ENCODE measurements around the gene TM4SF4. TPM values are rescaled to one million over a fixed set of nuclear protein-coding genes. Genes with fewer than 3 reads are reported as not detected.

Gene TM4SF4
- total RNA-seq, 1 experiment from 2014 or later, result not detected

- no peak overlapping the region for H3K27ac Mint-ChIP-seq (ENCODE audit: low read depth, unreplicated experiment)
- no peaks in the 10 kb centered on the region for H3K27me3 Mint-ChIP-seq (ENCODE audit: insufficient read depth, unreplicated experiment)
- no peaks in the 10 kb centered on the region for H3K9me3 Mint-ChIP-seq (ENCODE audit: unreplicated experiment)
- H3K4me3 Mint-ChIP-seq (ENCODE audit: unreplicated experiment), result no peak overlapping the region
- intact Hi-C loops (cut with micrococcal nuclease), result no loop called here
- H3K36me3 Mint-ChIP-seq (ENCODE audit: insufficient read depth, unreplicated experiment), result peaks cover 7% of the 10 kb centered on the region
- BruUV-seq (replicated peaks), result no TSS peak
- CTCF ChIA-PET, result interaction anchor here (0.5 to 2.6 kb wide), 8 partner anchors 70 to 262 kb away, joined by 3 to 12 read pairs (median 4); no protein-coding TSS in a partner anchor
- POLR2A ChIA-PET, result interaction anchor here (0.7 to 0.8 kb wide), 2 partner anchors 11 to 221 kb away, joined by 3 read pairs; no protein-coding TSS in a partner anchor
- TF ChIP-seq, protein P1, sequence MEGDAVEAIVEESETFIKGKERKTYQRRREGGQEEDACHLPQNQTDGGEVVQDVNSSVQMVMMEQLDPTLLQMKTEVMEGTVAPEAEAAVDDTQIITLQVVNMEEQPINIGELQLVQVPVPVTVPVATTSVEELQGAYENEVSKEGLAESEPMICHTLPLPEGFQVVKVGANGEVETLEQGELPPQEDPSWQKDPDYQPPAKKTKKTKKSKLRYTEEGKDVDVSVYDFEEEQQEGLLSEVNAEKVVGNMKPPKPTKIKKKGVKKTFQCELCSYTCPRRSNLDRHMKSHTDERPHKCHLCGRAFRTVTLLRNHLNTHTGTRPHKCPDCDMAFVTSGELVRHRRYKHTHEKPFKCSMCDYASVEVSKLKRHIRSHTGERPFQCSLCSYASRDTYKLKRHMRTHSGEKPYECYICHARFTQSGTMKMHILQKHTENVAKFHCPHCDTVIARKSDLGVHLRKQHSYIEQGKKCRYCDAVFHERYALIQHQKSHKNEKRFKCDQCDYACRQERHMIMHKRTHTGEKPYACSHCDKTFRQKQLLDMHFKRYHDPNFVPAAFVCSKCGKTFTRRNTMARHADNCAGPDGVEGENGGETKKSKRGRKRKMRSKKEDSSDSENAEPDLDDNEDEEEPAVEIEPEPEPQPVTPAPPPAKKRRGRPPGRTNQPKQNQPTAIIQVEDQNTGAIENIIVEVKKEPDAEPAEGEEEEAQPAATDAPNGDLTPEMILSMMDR (IDR thresholded peaks at IDR 0.05; ENCODE audit: unreplicated experiment), result no peak
- no peak for DNase-seq (ENCODE audit: unreplicated experiment)
- H3K4me1 Mint-ChIP-seq (ENCODE audit: insufficient read depth, unreplicated experiment), result peaks cover 30% of the 10 kb centered on the region
Observed at GRCh38 chr3:149509526-149509925, 35.0 kb downstream of the TM4SF4 start.

GRCh38 chr3:149510480-149510879 lies 36.0 kb downstream of the TM4SF4 start:
- intact Hi-C loops (cut with micrococcal nuclease), result loop anchor here (5.0 kb wide), 1 partner anchor 147 kb away; the partner anchor contains the start of gene WWTR1
- TF ChIP-seq, protein P1 (IDR thresholded peaks at IDR 0.05; ENCODE audit: unreplicated experiment), result no peak
- H3K27me3 Mint-ChIP-seq (ENCODE audit: insufficient read depth, unreplicated experiment), result no peaks in the 10 kb centered on the region
- H3K4me1 Mint-ChIP-seq (ENCODE audit: insufficient read depth, unreplicated experiment), result peaks cover 30% of the 10 kb centered on the region
- no TSS peak for BruUV-seq (replicated peaks)
- ChIA-PET POLR2A (no interaction called here), CTCF (interaction anchor here (0.5 to 2.6 kb wide), 7 partner anchors 12 to 237 kb away, joined by 3 to 12 read pairs (median 3); no protein-coding TSS in a partner anchor)
- DNase-seq (ENCODE audit: unreplicated experiment), result no peak
- peaks cover 7% of the 10 kb centered on the region for H3K36me3 Mint-ChIP-seq (ENCODE audit: insufficient read depth, unreplicated experiment)
- H3K4me3 Mint-ChIP-seq (ENCODE audit: unreplicated experiment), result no peak overlapping the region
- no peak overlapping the region for H3K27ac Mint-ChIP-seq (ENCODE audit: low read depth, unreplicated experiment)
- no peaks in the 10 kb centered on the region for H3K9me3 Mint-ChIP-seq (ENCODE audit: unreplicated experiment)

DNA sequence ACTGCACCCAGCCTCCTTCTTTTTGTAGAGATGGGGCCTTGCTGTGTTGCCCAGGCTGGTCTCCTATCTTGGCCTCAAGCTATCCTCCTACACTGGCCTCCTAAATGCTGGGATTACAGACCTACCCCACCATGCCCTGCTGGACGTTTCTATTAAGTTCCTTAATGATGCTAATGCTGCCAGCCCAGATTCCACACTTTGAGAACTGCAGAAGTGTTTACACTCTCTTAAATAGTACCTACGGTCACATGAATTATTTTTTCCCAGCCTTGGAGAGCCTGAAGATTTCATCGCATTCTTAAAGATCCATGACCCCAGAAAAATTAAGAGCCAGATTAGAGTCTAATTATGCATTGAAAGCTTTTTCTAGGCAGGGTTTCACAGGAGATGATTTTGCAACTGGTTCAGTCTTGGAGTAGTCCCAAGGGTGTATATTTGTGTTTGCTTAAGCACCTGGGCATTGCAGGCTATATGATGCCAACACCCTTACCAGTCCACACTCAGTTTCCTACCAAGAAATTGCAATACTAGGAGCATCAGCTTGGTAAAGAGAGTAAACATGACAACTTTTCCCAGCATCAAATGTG lies 36.6 kb downstream of the TM4SF4 start:
- ChIA-PET POLR2A (interaction anchor here (0.9 to 1.0 kb wide), 2 partner anchors 30 to 194 kb away, joined by 3 read pairs; no protein-coding TSS in a partner anchor), CTCF (interaction anchor here (0.5 to 4.2 kb wide), 17 partner anchors 9 to 264 kb away, joined by 3 to 32 read pairs (median 5); no protein-coding TSS in a partner anchor)
- Mint-ChIP-seq H3K27ac (ENCODE audit: low read depth, unreplicated experiment) (no peak overlapping the region), H3K4me1 (ENCODE audit: insufficient read depth, unreplicated experiment) (peaks cover 30% of the 10 kb centered on the region), H3K4me3 (ENCODE audit: unreplicated experiment) (no peak overlapping the region), H3K9me3 (ENCODE audit: unreplicated experiment) (no peaks in the 10 kb centered on the region), H3K36me3 (ENCODE audit: insufficient read depth, unreplicated experiment) (peaks cover 7% of the 10 kb centered on the region), H3K27me3 (ENCODE audit: insufficient read depth, unreplicated experiment) (no peaks in the 10 kb centered on the region)
- no peak for DNase-seq (ENCODE audit: unreplicated experiment)
- BruUV-seq (replicated peaks), result no TSS peak
- TF ChIP-seq, protein P1 (IDR thresholded peaks at IDR 0.05; ENCODE audit: unreplicated experiment), result no peak
- intact Hi-C loops (cut with micrococcal nuclease), result loop anchor here (5.0 kb wide), 1 partner anchor 146 kb away; the partner anchor contains the start of gene WWTR1

DNA sequence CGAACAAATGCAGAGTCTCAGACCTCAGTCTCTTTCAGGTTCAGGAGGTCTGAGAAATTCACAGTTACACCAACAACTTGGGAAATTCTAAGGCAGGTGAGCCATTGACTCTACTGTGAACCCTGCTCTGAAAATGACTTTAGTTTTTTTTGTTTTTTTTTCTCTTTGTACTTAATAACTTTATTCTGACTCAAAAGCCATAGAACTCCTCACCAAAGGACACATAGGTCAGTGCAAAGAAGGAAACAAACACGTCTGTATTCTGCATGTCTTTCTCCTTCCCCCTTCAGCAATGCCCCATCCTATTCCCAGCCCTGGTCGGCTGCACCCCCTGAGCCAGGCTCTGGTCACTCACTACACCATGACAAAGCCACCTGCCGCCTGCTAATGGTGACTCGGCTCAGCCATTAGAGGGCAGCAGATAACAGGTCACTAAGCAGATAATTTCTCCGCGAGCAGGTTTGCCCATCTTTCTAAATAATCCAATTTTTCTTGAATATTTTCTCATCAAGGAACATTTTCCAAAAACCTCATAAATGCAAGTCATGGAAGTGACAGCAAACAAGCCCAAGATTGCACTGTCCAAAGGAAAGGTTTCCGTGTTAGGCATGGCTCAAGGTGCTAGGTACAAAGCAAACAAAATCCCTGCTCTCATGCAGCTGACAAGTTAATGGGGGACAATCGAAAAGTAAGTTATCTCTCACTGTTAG lies 37.7 kb downstream of the TM4SF4 start:
- intact Hi-C loops (cut with micrococcal nuclease), result loop anchor here (1.0 to 5.0 kb wide), 5 partner anchors 145 to 296 kb away; partner anchors contain the start of genes COMMD2 and WWTR1
- no TSS peak for BruUV-seq (replicated peaks)
- H3K27ac Mint-ChIP-seq (ENCODE audit: low read depth, unreplicated experiment), result no peak overlapping the region

More for the DNA sequence above, 37.7 kb downstream of the TM4SF4 start:
- POLR2A ChIA-PET, result interaction anchor here (0.8 to 1.0 kb wide), 4 partner anchors 29 to 297 kb away, joined by 3 read pairs; no protein-coding TSS in a partner anchor
- peak; percentile 67 for DNase-seq (ENCODE audit: unreplicated experiment)
- Mint-ChIP-seq H3K36me3 (ENCODE audit: insufficient read depth, unreplicated experiment) (peaks cover 8% of the 10 kb centered on the region), H3K27me3 (ENCODE audit: insufficient read depth, unreplicated experiment) (no peaks in the 10 kb centered on the region), H3K4me1 (ENCODE audit: insufficient read depth, unreplicated experiment) (peaks cover 19% of the 10 kb centered on the region), H3K4me3 (ENCODE audit: unreplicated experiment) (no peak overlapping the region), H3K9me3 (ENCODE audit: unreplicated experiment) (no peaks in the 10 kb centered on the region)
- TF ChIP-seq, protein P1 (IDR thresholded peaks at IDR 0.05; ENCODE audit: unreplicated experiment), result peak; percentile 61
- CTCF ChIA-PET, result interaction anchor here (0.5 to 4.2 kb wide), 38 partner anchors 8 to 371 kb away, joined by 3 to 45 read pairs (median 4); partner anchors contain the start of gene WWTR1
